CD1c-positive myeloid dendritic cell (primary cell): ENCODE results near the gene CDK5.
A peak's percentile ranks its signal among the peaks of the same experiment; 100 is the strongest.
"Not testable (repeated sequence)": the region's sequence is repeated elsewhere in the genome, so short reads cannot be mapped to it uniquely, and the experiment has no call there.

ENCODE experiments used
- DNase-seq: peaks from one replicate; pipeline ENCODE4 v3.0.0-alpha.2; 2016; ENCODE audit errors: extremely low spot score

CDK5 gene

GRCh38 chr7:151033864-151034249 is 23.8 kb downstream of the CDK5 start:
- DNase-seq = no peak

GRCh38 chr7:151032936-151033863 is 24.5 kb downstream of the CDK5 start:
- peak; percentile 56 for DNase-seq

- DNase-seq = no peak
Measured at GRCh38 chr7:151031011-151031410, 26.7 kb downstream of the CDK5 start.

GRCh38 chr7:151028948-151029501 is 28.7 kb downstream of the CDK5 start:
- no peak for DNase-seq

- peak; percentile 99 for DNase-seq
Measured at GRCh38 chr7:151028131-151028947, 29.4 kb downstream of the CDK5 start, which contains the start of gene ABCB8. Gene ABCB8, plus strand, starts transcription at chr7:151028450. Its CDS starts 66 bp downstream, at chr7:151028516.

GRCh38 chr7:151027728-151028130 is 30.0 kb downstream of the CDK5 start:
- not testable (repeated sequence) for DNase-seq

- not testable (repeated sequence) for DNase-seq
Measured at GRCh38 chr7:151026771-151027727, 30.6 kb downstream of the CDK5 start.

- DNase-seq = no peak
Measured at GRCh38 chr7:151025924-151026671, 31.6 kb downstream of the CDK5 start.

- DNase-seq = no peak
Measured at GRCh38 chr7:151024435-151025056, 33.2 kb downstream of the CDK5 start, which contains the start of gene ATG9B. Gene ATG9B, minus strand, starts transcription at chr7:151024494. Its CDS starts 71 bp downstream, at chr7:151024423.

GRCh38 chr7:151023232-151023631 is 34.5 kb downstream of the CDK5 start:
- DNase-seq = no peak

GRCh38 chr7:151020231-151020630 is 37.5 kb downstream of the CDK5 start:
- no peak for DNase-seq

GRCh38 chr7:151019130-151019447 is 38.6 kb downstream of the CDK5 start:
- DNase-seq = no peak

GRCh38 chr7:151018421-151019129 is 39.1 kb downstream of the CDK5 start:
- DNase-seq = peak; percentile 32

- peak; percentile 67 for DNase-seq
Measured at GRCh38 chr7:151017953-151018420, 39.7 kb downstream of the CDK5 start.

GRCh38 chr7:151017370-151017952 is 40.2 kb downstream of the CDK5 start:
- DNase-seq = no peak

- no peak for DNase-seq
Measured at GRCh38 chr7:151016942-151017341, 40.8 kb downstream of the CDK5 start.

- no peak for DNase-seq
Measured at GRCh38 chr7:151016505-151016904, 41.2 kb downstream of the CDK5 start.

GRCh38 chr7:151015967-151016366 is 41.7 kb downstream of the CDK5 start:
- DNase-seq = no peak

GRCh38 chr7:151014950-151015349 is 42.7 kb downstream of the CDK5 start:
- no peak for DNase-seq
